GM23338 (cell line): ENCODE measurements around the gene RGL1.

Experiments
- CTCF ChIP-seq, 2 experiments: fragments of 200-600 bp in 1 of 2; sonication (generic) in 1 of 2; conservative IDR thresholded peaks; 2 replicates each; pipeline versions ENCODE4 v1.5.1 to v1.6.1; 2016 to 2017; ENCODE audit warnings: antibody characterized with exemption in 2 of 2, low read depth in 2 of 2, mild to moderate bottlenecking in 2 of 2, moderate library complexity in 1 of 2
- EZH2 ChIP-seq: fragments of 200-600 bp; sonication (generic); IDR thresholded peaks from one replicate; pipeline ENCODE4 v1.8.0; 2017; ENCODE audit warnings: antibody characterized with exemption, mild to moderate bottlenecking, low read depth; ENCODE audit not compliant: unreplicated experiment
- POLR2AphosphoS5 ChIP-seq: IDR thresholded peaks from 2 replicates; pipeline ENCODE4 v1.6.1; 2016; ENCODE audit warnings: antibody characterized with exemption, low read depth
- REST ChIP-seq: IDR thresholded peaks from one replicate; pipeline ENCODE4 v1.6.1; 2018; ENCODE audit warnings: antibody characterized with exemption; ENCODE audit not compliant: unreplicated experiment

- TF ChIP-seq CTCF (conservative IDR thresholded peaks at IDR 0.05; ENCODE audit: low read depth in 2 of 2) (no peak), POLR2AphosphoS5 (no peak), REST (no peak), EZH2 (no peak)
Observed at GRCh38 chr1:183816110-183816509, 11.2 kb downstream of the RGL1 start.
